ENCODE measurements around the gene SWAP70.
"Not testable (repeated sequence)": the region's sequence is repeated elsewhere in the genome, so short reads cannot be mapped to it uniquely, and the experiment has no call there.

Gene SWAP70

DNA sequence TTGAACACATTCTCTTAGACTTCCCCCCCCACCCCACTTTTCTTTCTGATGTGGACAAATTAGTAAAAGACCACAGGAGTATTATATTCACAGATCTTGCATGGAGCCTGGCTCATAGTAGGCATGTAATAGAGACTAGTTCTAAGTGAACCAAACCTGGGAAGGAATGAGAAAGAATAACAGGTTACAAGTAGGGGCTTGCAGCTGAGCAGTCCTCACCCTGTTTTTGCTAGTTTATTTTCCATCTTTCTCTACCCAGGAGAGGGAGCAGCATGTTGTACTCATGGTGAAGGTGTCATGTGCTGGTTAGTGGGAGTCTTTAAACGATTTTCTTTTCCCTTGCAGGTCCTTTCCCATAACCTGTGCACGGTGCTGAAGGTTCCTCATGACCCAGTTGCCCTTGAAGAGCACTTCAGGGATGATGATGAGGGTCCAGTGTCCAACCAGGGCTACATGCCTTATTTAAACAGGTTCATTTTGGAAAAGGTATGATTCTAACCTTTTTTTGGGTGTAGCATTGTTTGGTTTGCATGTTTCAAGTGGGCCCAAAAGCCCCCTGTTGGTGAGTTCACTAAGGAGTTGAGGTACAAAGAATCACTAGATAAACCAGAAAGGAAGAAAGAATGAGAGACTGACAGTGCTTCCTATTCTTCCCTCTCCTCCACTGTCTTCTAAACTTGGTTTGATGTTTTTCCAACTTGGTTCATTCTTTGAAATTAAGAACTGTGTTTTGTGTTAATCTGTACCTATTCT is 30.1 kb downstream of the SWAP70 start:
- DNase-seq: no peak

DNA sequence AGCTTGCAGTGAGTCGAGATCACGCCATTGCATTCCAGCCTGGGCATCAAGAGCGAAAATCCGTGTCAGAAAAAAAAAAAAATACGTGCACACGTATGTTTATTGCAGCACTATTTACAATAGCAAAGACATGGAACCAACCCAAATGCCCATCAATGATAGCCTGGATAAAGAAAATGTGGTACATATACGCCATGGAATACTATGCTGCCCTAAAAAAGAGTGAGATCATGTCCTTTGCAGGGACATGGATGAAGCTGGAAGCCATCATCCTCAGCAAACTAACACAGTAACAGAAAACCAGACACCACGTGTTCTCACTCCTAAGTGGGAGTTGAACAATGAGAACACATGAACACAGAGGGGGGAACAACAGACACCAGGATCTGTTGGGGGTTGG is 31.4 kb downstream of the SWAP70 start:
- DNase-seq: not testable (repeated sequence)

DNA sequence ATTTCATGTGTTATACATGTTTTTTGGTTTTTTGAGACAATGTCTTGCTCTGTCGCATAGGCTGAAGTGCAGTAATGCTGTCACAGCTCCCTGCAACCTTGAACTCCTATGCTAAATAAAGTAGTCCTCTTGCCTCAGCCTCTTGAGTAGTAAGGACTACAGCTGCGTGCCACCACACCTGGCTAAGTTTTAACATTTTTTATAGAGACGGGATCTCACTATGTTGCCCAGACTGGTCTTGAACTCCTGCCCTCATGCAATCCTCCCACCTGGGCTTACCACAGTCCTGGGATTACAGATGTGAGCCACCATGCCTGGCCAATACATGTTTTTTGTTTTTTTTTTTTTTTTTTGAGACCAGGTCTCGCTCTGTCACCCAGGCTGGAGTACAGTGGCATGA is 33.9 kb downstream of the SWAP70 start:
- no peak for DNase-seq

DNA sequence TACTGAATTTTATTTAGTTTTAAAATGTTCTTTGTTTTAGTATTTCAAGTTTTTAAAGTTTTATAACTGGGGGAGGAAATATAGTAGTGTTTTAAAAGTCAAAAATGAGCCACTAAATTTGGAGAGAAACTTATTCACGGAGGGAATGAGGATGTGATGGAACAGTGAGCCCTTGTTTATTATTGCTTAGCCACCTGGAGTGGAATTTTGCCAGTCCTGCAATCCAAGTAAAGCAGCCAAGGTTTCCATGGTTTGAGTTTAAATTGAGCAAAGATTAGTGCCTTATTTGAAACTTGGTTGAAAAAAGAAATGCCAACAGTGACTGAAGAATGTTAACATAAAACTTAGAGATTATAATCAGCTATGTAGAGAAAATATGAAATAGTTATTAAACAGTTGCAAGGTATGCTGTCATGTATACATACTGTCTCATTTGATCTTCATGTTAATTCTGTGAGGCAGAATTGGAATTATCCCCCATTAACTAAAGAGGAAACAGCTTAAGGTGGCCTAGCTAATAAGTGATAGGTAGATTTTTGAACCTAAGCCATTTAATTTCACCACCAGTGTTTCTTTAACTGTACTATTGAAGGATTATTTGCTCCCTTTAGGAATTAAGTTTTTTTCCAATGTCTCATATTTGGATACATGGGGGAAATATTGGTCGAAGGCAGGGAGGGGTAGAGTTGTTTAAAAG is 36.4 kb downstream of the SWAP70 start:
- no peak for DNase-seq

DNA sequence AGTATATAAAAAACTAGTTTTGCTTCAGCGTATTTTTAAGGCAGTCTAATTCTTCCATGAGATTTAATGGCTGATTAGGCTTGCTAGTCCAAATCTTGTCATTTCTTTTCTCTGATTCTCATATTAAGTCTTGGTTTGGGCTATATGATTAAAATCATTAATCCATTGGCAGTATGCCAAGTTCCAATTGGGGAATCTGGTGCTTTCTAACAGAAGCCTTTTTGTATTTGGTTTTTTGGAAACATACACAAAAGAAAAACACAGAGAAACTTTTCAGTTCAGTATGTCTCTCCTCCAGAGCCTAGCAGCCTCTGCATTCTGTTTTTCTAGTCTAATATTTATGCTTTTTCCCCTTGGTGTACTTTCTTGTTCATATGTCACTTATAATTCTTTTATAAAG is 37.9 kb downstream of the SWAP70 start:
- DNase-seq: no peak

DNA sequence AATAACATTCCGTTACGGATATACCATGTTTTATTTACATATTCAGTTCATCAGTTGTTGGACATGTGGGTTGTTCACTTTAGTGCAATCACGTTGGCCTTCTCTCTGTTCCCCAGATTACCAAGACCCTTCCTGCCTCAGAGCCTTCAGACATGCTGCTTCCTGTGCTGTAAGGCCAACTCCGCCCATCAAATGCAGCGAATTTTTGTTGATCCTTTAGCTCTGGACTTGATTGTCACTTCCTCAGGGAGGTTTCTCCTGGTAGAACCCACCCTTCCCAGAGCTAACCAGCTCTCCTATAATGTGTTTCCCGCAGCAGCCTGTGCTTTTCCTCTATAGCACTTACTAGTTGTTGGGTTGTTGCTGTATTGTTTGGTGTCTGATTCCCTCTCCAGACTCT is 39.4 kb downstream of the SWAP70 start:
- no peak for DNase-seq

DNA sequence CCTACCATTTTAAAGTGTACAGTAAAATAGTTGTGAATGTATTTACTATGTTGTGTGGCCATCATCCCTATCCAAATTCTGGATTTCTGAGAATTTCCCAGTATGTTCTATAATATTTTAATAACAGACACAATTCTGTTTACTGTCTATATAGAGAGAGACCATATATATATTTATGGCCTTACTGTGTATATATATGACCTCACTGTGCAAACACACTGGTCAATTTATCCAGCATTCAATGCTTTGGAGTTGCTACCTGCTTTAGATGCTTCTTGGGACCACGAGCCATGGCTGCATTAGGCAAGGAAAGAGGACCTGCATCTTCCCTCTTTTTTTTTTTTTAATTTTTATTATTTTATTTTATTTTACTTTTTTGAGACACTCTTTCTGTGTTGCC is 40.2 kb downstream of the SWAP70 start:
- no peak for DNase-seq

DNA sequence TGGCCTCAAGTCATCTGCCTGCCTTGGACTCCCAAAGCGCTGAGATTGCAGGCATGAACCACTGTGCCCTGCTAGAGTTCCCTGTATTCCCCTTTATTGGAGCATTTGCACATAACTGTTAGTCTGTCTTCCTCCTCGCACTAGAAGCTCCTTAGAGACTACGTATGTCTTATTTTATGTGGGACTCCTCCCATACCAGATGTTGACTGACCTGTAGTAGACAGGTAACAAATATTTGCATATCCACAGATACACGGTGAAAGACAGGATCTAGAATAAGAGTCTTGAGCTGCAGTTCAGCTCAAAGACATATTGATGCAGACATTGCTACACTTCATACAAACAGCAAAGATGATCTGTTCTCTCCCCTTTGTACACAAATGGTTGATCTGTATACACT is 40.7 kb downstream of the SWAP70 start:
- DNase-seq: peak in 1 of 2 experiments; percentile 11

DNA sequence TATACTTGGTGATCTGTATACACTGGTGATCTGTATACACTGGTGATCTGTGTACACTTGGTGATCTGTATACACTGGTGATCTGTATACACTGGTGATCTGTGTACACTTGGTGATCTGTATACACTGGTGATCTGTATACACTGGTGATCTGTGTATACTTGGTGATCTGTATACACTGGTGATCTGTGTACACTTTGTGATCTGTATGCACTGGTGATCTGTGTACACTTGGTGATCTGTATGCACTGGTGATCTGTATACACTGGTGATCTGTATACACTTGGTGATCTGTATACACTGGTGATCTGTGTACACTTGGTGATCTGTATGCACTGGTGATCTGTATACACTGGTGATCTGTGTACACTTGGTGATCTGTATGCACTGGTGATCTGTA is 41.5 kb downstream of the SWAP70 start:
- not testable (repeated sequence) for DNase-seq

DNA sequence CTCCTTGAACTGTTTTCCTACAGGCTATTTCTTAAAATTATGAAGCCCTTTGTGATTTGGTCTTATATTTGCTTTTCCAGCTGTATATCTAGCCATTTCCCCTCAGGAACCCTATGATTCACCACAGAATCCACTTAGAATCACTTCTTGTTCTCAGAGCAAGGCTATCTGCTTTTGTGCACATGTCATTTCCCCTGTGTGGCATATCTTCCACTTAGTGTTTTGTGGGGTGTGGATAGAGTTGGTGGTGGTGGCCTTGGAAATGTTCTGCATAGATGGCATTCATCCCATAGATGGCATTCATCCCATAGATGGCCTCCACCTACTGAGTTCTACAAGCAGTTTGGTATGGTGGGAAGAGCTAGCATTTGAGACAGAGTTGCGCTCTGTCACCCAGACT is 44.7 kb downstream of the SWAP70 start:
- no peak for DNase-seq

DNA sequence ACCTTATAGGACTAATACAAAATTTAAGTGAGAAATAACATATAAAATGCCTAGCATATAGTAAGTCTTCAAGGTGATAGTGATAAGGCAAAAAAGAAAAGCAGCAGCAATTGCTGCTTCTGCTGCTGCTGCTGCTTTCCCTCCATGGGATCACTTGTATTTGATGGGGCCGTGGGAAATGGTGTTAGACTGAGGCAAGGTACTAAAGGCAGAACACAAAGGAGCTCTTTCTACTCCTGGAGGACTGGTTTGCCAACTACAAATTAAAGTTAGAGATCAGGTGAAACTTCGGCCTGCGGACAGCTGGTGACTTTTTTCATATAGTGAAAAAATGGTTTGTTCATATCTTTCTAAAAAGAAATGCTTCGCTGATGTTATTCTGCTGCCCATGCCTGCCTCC is 46.3 kb downstream of the SWAP70 start:
- no peak for DNase-seq

DNA sequence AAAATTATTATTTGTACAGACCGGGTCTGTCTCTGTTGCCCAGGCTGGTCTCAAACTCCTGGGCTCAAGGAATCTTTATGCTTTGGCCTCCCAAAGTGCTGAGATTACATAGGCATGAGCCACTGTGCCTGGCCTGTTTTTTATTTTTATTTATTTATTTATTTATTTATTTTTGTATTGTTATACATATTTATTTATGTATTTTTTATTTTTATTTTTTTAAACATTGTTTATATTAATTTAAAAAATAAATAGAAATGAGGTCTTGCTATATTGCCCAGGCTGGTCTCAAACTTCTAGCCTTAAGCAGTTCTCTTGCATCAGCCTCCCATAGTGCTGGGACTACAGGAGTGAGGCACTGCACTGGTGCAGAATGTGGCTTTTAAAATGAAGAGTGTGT is 47.0 kb downstream of the SWAP70 start:
- no peak for DNase-seq

DNA sequence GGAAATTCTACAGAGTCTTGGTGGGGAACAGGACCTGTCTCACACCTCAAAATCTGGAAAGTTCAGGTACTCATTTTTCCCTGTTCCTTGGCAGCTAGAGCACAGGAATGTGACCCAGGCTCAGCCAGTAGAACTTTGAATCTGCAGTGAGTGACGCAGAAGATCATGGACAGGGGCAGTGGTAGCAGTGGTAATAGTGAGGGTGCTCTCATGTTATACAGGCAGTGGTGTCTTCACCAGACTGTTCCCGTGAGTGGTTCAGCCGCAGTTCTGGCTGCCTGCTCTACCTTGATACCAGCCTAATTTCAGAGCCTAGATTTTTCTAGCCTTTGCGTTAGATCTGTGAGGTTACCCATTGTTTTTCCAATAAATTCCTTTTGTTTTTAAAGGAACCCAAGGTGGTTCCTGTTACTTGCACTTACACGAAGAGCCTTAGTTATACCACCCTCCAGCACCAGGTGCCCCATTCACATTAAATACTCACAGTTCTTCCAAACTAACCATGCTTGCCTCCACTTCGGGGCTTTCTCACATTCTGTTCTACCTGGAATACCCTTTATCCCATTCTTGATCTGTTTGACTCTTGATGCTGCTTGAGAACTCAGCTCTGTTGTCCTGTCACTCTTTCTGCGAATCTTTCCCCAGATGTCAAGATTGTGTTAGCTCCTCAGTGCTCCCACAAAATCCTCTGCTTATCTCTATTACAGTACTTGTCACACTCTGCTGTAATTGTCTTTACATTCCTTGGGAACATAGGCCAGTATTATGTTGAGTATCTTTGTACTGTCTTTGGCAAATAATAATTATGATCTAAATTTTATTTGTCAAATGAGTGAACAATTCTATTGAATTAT is 47.8 kb downstream of the SWAP70 start:
- peak in 1 of 2 experiments; percentile 14 for DNase-seq

DNA sequence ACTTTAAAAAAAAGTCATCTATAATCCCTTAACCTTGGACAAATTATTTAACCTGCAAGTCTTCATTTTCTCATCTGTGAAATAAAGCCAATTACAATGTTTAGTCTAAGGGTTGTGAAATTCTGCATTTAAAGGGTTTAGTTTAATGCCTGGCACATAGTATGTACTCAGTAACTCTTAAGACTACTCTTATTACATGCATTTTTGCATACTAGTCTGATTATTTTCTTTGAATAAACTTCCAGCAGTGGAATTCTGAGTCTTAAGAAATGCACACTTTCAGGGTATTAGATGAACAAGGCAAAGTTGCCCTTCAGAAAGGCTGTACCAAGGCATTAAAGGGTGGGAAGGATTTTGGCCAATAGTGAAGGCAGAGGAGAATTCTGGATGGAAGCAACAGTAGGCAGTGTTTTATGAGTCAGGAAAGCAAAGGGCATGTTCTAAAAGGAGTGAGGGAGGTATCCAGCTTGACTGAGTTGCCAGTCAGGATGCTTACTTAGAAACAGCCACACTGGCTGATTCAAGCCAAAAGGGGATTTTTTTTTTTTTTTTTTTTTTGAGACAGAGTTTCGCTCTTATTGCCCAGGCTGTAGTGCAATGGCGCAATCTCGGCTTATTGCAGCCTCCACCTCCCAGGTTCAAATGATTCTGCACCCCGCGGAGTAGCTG is 50.5 kb downstream of the SWAP70 start:
- no peak for DNase-seq

DNA sequence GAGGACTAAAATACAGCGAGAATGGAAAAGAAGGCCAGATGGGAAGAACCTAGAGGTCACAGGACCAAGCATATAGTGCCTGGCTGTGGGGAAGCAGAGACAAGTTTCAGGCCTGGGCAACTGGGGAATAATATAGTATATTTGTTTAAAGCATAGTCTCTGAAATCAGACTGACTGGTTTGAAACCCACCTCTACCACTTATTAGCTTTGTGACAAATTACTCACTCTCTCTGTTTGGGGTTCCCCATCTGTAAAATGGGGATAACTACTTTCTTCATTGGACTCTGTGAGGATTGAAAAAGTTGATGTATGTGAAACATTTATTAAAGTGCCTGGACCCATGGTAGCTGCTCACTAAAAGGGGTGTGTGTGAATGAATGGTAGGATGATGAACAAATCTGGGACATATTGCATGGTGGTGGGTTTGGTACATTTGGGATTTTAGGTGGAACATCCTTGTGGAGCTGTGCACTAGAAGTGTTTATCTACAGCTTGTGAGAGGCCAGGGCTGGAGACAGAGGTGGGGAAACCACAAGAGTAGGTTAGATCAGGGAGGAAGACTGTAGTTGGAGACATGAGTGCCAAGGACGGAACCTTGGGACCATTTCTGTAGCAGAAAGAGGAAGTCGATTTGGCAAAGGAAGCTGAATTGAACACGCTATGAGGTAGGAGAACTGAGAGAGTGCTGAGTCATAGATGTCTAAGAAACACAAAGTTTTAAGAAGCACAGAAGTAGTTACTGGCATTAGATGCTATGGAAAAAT is 52.6 kb downstream of the SWAP70 start:
- DNase-seq: no peak

DNA sequence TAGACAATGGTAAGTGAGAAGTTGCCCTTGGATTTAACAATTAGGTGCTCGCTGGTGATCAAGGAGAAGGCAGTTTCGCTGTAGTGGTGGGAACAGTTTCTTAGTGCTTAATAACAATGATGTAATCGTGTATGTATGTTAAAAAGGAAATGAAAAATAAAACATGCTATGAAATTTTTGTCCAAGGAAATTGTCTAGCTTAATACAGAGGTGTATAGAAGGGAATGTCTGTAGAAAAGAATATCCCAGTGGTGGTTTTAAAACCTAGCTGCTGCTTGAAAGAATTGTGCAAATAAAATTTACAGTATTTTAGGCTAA is 53.1 kb downstream of the SWAP70 start:
- no peak for DNase-seq

DNA sequence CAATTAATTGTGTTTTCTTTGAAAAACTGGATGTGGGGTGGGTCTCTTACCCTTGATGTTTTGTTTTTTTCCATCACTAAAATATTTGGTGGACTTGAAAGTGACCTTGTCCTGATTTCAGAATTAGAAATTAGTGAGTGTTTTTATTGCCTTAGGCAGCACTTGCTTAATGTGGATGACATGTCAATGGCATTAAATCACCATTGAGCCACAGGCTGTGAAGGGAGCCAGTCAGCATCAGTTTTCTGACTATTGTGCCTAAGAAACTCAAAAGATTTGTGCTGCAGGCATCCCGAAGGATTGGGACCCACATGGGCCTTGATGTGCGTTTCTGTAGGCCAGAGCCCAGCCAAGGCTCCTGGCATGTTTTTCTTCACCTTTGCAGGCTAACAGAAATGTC is 53.8 kb downstream of the SWAP70 start:
- no peak for DNase-seq

DNA sequence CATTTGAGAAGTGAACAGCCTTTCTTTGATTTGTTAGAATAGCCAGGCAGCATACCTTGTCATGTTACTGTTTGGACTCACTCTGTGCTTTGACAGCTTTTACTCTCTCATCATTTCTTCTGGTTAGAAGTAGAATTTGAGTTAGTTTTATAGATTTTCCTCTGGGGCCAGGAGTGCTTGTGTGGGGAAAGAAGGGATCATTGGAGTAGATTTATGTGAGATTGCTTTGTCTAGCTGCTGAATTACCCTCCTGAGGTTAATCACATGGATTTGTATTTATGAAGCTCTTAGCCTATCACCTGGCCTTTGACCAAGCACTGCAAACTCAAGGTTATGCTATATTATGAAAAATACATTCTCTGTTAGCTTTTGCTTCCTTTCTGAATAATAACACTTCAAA is 54.3 kb downstream of the SWAP70 start:
- DNase-seq: no peak

DNA sequence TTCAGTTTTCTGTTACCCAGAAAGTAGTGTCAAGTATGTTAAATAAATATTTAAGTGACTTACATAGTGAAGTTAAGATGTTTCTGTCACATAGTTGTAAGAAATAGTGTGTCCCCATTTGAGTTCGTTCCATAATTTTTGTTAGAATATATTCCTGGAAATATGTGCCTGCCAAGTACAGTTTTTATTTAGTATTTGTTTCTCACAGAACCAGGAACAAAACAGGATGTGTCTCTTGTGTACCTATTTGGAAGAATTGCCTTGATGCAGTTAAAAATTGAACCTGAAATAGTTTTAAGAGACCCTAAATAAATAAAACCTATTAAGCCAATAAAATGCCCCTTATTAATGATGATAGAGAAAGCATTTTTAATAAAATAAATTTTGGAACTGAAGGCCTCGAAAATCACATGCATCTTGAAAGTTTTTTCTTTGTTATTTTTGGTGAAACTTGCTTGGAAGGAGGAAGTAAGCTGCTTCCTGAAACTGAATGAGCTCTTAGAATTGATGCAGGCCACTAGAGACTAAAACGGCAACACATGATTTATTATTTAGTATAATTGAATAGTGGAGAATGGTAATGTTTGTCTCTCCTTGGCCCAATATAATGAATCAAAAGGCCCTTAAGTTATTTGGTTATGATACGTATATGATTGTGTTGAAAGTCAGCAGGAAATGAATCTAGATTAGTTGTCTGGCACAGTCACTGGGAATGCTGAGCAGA is 55.9 kb downstream of the SWAP70 start:
- no peak for DNase-seq

DNA sequence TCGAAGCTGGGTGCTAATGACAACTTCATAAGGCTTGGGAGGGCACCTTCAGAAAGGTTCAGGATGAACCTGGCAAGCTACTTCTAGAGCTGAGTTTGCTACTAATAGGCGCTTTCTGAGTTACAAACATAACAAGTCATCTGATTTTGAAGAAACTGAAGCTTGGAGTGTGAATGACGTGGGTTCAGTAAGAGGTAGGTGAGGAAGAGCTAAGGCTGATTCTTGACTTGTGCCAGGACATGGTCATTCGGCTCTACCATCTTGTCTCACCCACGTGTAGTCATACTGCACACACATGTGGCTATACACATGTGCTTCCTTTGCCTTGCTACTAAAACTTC is 56.4 kb downstream of the SWAP70 start:
- no peak for DNase-seq

DNA sequence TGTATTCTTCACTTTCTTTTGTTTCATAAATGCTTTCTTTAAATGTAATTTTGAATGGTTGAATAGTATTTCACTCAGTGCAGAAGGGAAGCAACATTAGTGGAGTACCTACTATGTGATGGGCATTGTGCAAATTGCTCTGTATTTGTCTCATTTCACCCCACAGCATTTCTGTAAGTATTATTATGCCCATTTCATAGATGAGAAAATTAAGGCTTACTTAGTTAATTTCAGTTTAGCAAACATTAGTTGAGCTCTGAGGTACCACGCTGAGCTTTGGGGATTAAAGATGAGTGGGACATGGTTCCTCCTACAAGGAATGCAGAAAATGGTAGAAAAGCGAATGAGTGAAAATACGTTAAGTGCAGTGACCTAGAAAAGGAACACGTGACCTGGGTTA is 58.1 kb downstream of the SWAP70 start:
- DNase-seq: no peak

DNA sequence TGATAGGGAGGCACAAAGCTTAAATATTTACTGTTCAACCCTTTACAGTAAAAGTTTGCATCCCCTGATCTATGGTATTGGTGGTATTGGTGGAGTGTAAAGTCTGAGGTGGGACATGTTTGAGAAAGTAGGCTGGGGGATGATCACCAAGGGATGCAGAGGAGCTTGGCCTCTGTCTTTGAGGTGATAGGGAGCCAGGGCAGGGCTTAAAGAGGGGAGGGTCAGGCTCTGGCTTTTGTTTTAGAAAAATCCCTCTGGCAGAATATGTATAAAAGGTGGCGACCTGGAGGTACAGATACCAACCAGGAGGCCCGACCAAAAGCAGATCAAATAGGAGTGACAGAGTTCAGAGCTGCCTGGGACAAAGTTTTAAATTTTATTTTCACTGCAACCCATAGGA is 59.0 kb downstream of the SWAP70 start:
- no peak for DNase-seq

All from NCI-H526 (cell line).